Mesothelial cell of epicardium (in vitro differentiated cells): ENCODE results near the gene THNSL1. TPM values are rescaled to one million over a fixed set of nuclear protein-coding genes. Genes with fewer than 3 reads are reported as not detected.

Experiments
- DNase-seq, 2 experiments: peaks; one replicate each; pipeline ENCODE4 v3.0.0; 2021; ENCODE audit warnings: low spot score in 2 of 2; ENCODE audit not compliant: unreplicated experiment in 2 of 2
- H3K27ac Mint-ChIP-seq: 2 replicates; pipeline ENCODE4 v1.8.0; 2021; ENCODE audit warnings: mixed read lengths
- H3K27me3 Mint-ChIP-seq: 2 replicates; pipeline ENCODE4 v1.8.0; 2021; ENCODE audit warnings: low read depth, mixed read lengths
- H3K36me3 Mint-ChIP-seq: 2 replicates; pipeline ENCODE4 v1.8.0; 2021; ENCODE audit warnings: mixed read lengths
- H3K4me1 Mint-ChIP-seq: 2 replicates; pipeline ENCODE4 v1.8.0; 2021; ENCODE audit warnings: mixed read lengths
- H3K4me3 Mint-ChIP-seq: 2 replicates; pipeline ENCODE4 v1.8.0; 2021; ENCODE audit warnings: mild to moderate bottlenecking, moderate library complexity, mixed read lengths
- H3K9me3 Mint-ChIP-seq: 2 replicates; pipeline ENCODE4 v1.8.0; 2021; ENCODE audit warnings: mixed read lengths
- CTCF ChIP-seq: fragments of 200-600 bp; sonication (generic); IDR thresholded peaks from one replicate; pipeline ENCODE4 v1.5.0; 2021; ENCODE audit warnings: antibody characterized with exemption; ENCODE audit not compliant: unreplicated experiment
- total RNA-seq: library from RNA; stranded (reverse); gene quantifications from 3 replicates; pipeline ENCODE4 v1.2.1, GENCODE V29; 2021

THNSL1 gene
- total RNA-seq, 1 donor from 2014 or later, result 7.4 TPM

DNA sequence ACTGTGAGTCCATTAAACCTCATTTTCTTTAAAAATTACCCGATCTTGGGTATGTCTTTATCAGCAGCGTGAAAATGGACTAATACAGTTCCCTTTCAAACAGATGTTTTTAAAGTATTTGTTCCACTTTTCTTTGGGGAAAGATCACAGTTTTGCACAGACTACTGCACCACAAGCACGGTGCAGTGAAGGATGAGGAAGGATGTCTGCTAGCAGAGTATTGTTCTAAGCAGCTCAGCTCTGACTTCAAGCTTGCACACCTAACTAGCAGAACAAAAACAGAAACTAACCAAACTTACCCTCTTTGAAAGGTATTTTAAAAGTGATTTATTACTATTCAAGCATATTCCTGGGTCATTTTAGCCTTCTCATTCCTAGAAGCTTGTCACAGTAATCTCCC lies 20.0 kb downstream of the THNSL1 start:
- H3K27me3 Mint-ChIP-seq, result peaks cover 10% of the 10 kb centered on the region
- H3K9me3 Mint-ChIP-seq, result no peaks in the 10 kb centered on the region
- H3K4me3 Mint-ChIP-seq, result no peak overlapping the region
- peaks cover 25% of the 10 kb centered on the region for H3K4me1 Mint-ChIP-seq
- no peak for TF ChIP-seq CTCF
- H3K27ac Mint-ChIP-seq, result no peak overlapping the region
- no peaks in the 10 kb centered on the region for H3K36me3 Mint-ChIP-seq
- no peak for DNase-seq

GRCh38 chr10:25038325-25038724 lies 21.9 kb downstream of the THNSL1 start:
- DNase-seq, result no peak
- H3K27ac Mint-ChIP-seq, result no peak overlapping the region
- H3K4me3 Mint-ChIP-seq, result no peak overlapping the region
- no peaks in the 10 kb centered on the region for H3K9me3 Mint-ChIP-seq
- no peaks in the 10 kb centered on the region for H3K36me3 Mint-ChIP-seq
- TF ChIP-seq CTCF, result no peak
- H3K4me1 Mint-ChIP-seq, result peaks cover 28% of the 10 kb centered on the region
- H3K27me3 Mint-ChIP-seq, result peaks cover 12% of the 10 kb centered on the region

DNA sequence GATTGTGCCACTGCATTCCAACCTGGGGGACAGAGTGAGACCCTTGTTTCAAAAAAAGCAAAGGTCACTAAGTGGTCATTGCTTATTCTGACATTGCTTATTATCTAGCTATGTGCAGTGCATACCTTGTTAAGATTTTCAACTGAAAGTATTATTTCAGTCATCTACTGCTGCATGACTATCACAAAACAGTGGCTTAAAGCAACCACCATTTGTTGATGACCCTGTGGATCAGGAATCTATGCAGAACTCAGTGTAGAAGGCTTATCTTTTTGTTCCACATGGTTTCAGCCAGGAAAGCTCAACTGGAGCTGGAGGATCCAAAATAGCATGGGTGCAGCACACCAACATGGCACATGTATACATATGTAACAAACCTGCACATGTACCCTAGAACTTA lies 23.1 kb downstream of the THNSL1 start:
- H3K27me3 Mint-ChIP-seq, result peaks cover 12% of the 10 kb centered on the region

DNA sequence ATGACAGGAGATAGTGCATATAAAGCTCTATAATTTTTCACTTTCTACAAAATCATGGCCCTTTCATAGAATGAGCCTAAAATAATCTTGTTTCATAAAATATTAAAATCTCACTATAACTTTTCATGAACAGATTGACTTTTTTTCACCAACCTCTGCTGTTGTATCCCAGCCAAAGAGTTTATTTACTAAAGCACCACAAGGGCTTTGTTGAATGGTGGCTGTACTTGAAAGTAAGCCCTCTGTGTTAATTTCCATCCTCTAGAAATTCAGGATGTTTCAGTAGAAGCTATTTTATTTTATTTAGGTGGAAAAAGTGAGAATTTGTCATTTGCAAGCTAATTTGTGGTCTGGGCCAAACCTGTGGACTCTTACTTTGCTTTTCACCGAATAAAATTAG lies 30.2 kb downstream of the THNSL1 start:
- H3K27me3 Mint-ChIP-seq, result peaks cover 16% of the 10 kb centered on the region
- H3K36me3 Mint-ChIP-seq, result no peaks in the 10 kb centered on the region
- DNase-seq, result no peak
- peaks cover 14% of the 10 kb centered on the region for H3K9me3 Mint-ChIP-seq
- no peak overlapping the region for H3K27ac Mint-ChIP-seq
- TF ChIP-seq CTCF, result no peak
- no peak overlapping the region for H3K4me3 Mint-ChIP-seq
- H3K4me1 Mint-ChIP-seq, result no peaks in the 10 kb centered on the region

More for the DNA sequence above, 23.1 kb downstream of the THNSL1 start:
- Mint-ChIP-seq H3K36me3 (no peaks in the 10 kb centered on the region), H3K4me1 (peaks cover 28% of the 10 kb centered on the region), H3K9me3 (no peaks in the 10 kb centered on the region), H3K27ac (no peak overlapping the region), H3K4me3 (no peak overlapping the region)
- TF ChIP-seq CTCF, result no peak
- DNase-seq, result no peak

GRCh38 chr10:25047088-25047487 lies 30.7 kb downstream of the THNSL1 start:
- Mint-ChIP-seq H3K36me3 (no peaks in the 10 kb centered on the region), H3K27ac (no peak overlapping the region), H3K27me3 (peaks cover 16% of the 10 kb centered on the region), H3K9me3 (peaks cover 14% of the 10 kb centered on the region), H3K4me3 (no peak overlapping the region), H3K4me1 (no peaks in the 10 kb centered on the region)
- TF ChIP-seq CTCF, result no peak
- no peak for DNase-seq
